Caco-2 (cell line): ENCODE measurements around the gene PSTPIP2. TPM values are rescaled to one million over a fixed set of nuclear protein-coding genes. Genes with fewer than 3 reads are reported as not detected.
A peak's percentile ranks its signal among the peaks of the same experiment; 100 is the strongest.

Source experiments
- BruUV-seq: library from RNA; stranded (reverse); fragments of 400-500 nt; replicated peaks from 2 replicates; lab custom pipeline; 2021; lab: Mats Ljungman, UMichigan
- CTCF ChIA-PET: fragments of 300-600 bp; sonication (Branson Sonifier 250); formaldehyde crosslinking; loops from one replicate; lab custom pipeline; 2022; ENCODE audit warnings: antibody characterized with exemption; lab: Charles Lee
- POLR2A ChIA-PET: fragments of 300-600 bp; sonication (Branson Sonifier 250); formaldehyde crosslinking; loops from one replicate; lab custom pipeline; 2022; ENCODE audit warnings: antibody characterized with exemption; lab: Charles Lee
- DNase-seq, 2 experiments: peaks; one replicate each; pipeline versions ENCODE4 v3.0.0 to v3.0.0-alpha.2; 2020 to 2022
- H3K27me3 ChIP-seq: replicated peaks from 2 replicates; pipeline ENCODE4 v1.6.0; 2011; ENCODE audit warnings: low read length; ENCODE audit not compliant: control insufficient read depth, insufficient read depth
- H3K36me3 ChIP-seq: 2 replicates; pipeline ENCODE4 v1.5.1; 2011; ENCODE audit warnings: low read length; ENCODE audit not compliant: control insufficient read depth, insufficient read depth
- H3K4me1 ChIP-seq: fragments of 250-450 bp; sonication (Bioruptor Pico); 2 replicates; pipeline ENCODE4 v1.5.1; 2020; ENCODE audit warnings: mild to moderate bottlenecking
- H3K4me3 ChIP-seq: 2 replicates; pipeline ENCODE4 v1.5.1; 2011; ENCODE audit warnings: low read depth, mild to moderate bottlenecking, control low read depth, low read length
- H3K9me3 ChIP-seq: fragments of 250-450 bp; sonication (Bioruptor Pico); 2 replicates; pipeline ENCODE4 v1.5.1; 2020; ENCODE audit warnings: mild to moderate bottlenecking, moderate library complexity
- H3K27ac Mint-ChIP-seq: one replicate; pipeline ENCODE4 v1.8.0; 2022; ENCODE audit warnings: mixed read lengths; ENCODE audit not compliant: unreplicated experiment
- H3K27me3 Mint-ChIP-seq: one replicate; pipeline ENCODE4 v1.8.0; 2022; ENCODE audit warnings: mixed read lengths; ENCODE audit not compliant: insufficient read depth, unreplicated experiment
- H3K36me3 Mint-ChIP-seq: one replicate; pipeline ENCODE4 v1.8.0; 2022; ENCODE audit warnings: mild to moderate bottlenecking, mixed read lengths; ENCODE audit not compliant: insufficient read depth, unreplicated experiment
- H3K4me1 Mint-ChIP-seq: one replicate; pipeline ENCODE4 v1.8.0; 2022; ENCODE audit warnings: low read depth, mixed read lengths; ENCODE audit not compliant: unreplicated experiment
- H3K4me3 Mint-ChIP-seq: one replicate; pipeline ENCODE4 v1.8.0; 2022; ENCODE audit warnings: mild to moderate bottlenecking, moderate library complexity, mixed read lengths; ENCODE audit not compliant: unreplicated experiment
- H3K9me3 Mint-ChIP-seq: one replicate; pipeline ENCODE4 v1.8.0; 2022; ENCODE audit warnings: mixed read lengths; ENCODE audit not compliant: unreplicated experiment
- intact Hi-C: fragments of 100-400 bp; cut with micrococcal nuclease; formaldehyde crosslinking; loops from one replicate; pipeline ENCODE4 v1.10.0; 2022; ENCODE audit not compliant: unreplicated experiment
- total RNA-seq: library from RNA; stranded (reverse); gene quantifications from 2 replicates; pipeline ENCODE4 v1.2.3, GENCODE V29; 2022
- TF ChIP-seq, protein P1 (sequence below), 2 experiments: fragments of 200-600 bp in 1 of 2; IDR thresholded peaks; 1 replicate in 1 of 2; 2 replicates in 1 of 2; pipeline versions ENCODE4 v1.5.1 to v1.8.0; 2011 to 2022; ENCODE audit warnings: antibody characterized with exemption in 1 of 2, control low read depth in 1 of 2, inconsistent platforms in 1 of 2, low read depth in 1 of 2, low read length in 1 of 2, mild to moderate bottlenecking in 1 of 2, moderate library complexity in 1 of 2; ENCODE audit not compliant: insufficient read depth in 1 of 2, severe bottlenecking in 1 of 2, unreplicated experiment in 1 of 2

Gene PSTPIP2
- total RNA-seq, 1 experiment from 2014 or later = 13.3 TPM

DNA sequence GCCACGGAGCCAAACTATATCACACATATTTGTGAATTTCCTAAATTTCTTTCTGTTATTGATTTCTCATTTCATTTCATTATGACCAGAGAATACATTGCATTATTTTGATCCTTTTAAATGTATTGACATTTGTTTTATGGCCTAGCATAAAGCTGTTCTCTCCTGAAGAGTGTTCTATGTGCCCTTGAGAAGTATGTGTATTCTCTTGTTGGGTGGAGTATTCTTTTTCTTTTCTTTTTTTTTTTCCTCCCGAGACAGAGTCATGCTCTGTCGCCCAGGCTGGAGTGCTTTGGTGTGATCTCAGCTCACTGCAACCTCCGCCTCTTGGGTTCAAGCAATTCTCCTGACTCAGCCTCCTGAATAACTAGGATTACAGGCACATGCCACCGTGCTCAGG is 37.3 kb upstream of the PSTPIP2 start:
- intact Hi-C loops = no loop called here
- no peak overlapping the region for H3K4me3 Mint-ChIP-seq
- H3K9me3 Mint-ChIP-seq = no peaks in the 10 kb centered on the region
- H3K36me3 Mint-ChIP-seq = peaks cover 14% of the 10 kb centered on the region
- CTCF ChIA-PET = no interaction called here
- no peaks in the 10 kb centered on the region for H3K4me1 Mint-ChIP-seq
- no peak overlapping the region for H3K27ac Mint-ChIP-seq
- BruUV-seq = no TSS peak
- TF ChIP-seq, protein P1, sequence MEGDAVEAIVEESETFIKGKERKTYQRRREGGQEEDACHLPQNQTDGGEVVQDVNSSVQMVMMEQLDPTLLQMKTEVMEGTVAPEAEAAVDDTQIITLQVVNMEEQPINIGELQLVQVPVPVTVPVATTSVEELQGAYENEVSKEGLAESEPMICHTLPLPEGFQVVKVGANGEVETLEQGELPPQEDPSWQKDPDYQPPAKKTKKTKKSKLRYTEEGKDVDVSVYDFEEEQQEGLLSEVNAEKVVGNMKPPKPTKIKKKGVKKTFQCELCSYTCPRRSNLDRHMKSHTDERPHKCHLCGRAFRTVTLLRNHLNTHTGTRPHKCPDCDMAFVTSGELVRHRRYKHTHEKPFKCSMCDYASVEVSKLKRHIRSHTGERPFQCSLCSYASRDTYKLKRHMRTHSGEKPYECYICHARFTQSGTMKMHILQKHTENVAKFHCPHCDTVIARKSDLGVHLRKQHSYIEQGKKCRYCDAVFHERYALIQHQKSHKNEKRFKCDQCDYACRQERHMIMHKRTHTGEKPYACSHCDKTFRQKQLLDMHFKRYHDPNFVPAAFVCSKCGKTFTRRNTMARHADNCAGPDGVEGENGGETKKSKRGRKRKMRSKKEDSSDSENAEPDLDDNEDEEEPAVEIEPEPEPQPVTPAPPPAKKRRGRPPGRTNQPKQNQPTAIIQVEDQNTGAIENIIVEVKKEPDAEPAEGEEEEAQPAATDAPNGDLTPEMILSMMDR (IDR thresholded peaks at IDR 0.05; ENCODE audit: insufficient read depth in 1 of 2, low read depth in 1 of 2, low read length in 1 of 2, severe bottlenecking in 1 of 2, unreplicated experiment in 1 of 2) = no peak
- Histone ChIP-seq H3K4me1 (no peaks in the 10 kb centered on the region), H3K27me3 (no peaks in the 10 kb centered on the region), H3K36me3 (no peaks in the 10 kb centered on the region), H3K9me3 (no peaks in the 10 kb centered on the region), H3K4me3 (no peak overlapping the region)
- H3K27me3 Mint-ChIP-seq = no peaks in the 10 kb centered on the region
- POLR2A ChIA-PET = no interaction called here
- DNase-seq = no peak

DNA sequence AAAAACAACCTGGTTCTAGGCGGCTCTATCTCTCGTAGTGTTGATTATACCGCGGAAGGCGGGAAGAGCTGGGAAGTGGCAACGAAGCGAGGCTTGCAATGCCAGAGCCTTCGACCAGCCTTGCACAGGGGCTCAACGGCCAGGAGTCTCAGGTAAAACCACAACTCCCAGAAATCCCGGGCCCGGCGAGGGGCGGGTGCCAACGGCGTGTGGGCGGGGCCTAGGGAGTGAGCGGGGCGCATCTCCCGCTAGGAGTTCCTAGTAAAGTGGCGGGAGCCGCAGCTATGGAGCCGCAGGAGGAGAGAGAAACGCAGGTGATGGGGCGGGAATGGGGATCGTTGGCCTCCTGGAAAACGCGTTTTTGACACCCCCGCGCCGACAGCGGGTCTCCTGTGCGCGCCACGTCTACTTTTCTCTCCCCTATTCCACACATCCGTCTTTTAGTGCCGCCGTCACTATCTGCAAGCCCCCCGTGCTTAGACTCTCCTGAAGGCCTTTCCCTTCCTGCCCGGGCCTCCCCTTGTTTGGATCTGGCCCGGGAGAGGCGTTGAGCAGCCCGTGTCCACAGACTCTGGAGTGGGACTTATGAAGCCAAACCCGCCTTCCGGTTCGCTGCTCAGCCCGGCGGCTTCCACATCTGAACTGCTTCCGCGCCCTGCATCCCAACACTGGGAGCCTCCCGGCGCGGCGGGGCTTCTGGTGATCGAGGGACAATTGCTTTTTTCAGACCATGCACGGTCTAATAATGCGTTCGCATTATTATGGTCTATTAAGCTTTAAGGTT is 32.3 kb upstream of the PSTPIP2 start, which contains the start of gene HAUS1:
HAUS1 (plus strand) TSS at position 258 of the 784 bp plus-strand sequence; CDS start at position 285, 27 bp downstream.
- peak within 1 kb of the TSS; percentile 83 for H3K4me3 ChIP-seq
- Mint-ChIP-seq H3K4me3 (peak within 1 kb of the TSS; percentile 91), H3K9me3 (no peaks in the 10 kb centered on the region), H3K36me3 (peaks cover 8% of the 10 kb centered on the region), H3K4me1 (no peaks in the 10 kb centered on the region), H3K27ac (peak within 1 kb of the TSS; percentile 75), H3K27me3 (no peaks in the 10 kb centered on the region)
- H3K4me1 ChIP-seq = no peaks in the 10 kb centered on the region
- no peaks in the 10 kb centered on the region for H3K36me3 ChIP-seq
- TSS peak; percentile 33 for BruUV-seq
- no peaks in the 10 kb centered on the region for H3K9me3 ChIP-seq
- ChIA-PET POLR2A (no interaction called here), CTCF (interaction anchor here (0.9 kb wide), 1 partner anchor 69 kb away, joined by 3 read pairs; no protein-coding TSS in a partner anchor)
- DNase-seq = peak; percentile 87 to 88
- no peaks in the 10 kb centered on the region for H3K27me3 ChIP-seq
- TF ChIP-seq, protein P1 (IDR thresholded peaks at IDR 0.05; ENCODE audit: insufficient read depth in 1 of 2, low read depth in 1 of 2, low read length in 1 of 2, severe bottlenecking in 1 of 2, unreplicated experiment in 1 of 2) = no peak
- intact Hi-C loops = no loop called here

DNA sequence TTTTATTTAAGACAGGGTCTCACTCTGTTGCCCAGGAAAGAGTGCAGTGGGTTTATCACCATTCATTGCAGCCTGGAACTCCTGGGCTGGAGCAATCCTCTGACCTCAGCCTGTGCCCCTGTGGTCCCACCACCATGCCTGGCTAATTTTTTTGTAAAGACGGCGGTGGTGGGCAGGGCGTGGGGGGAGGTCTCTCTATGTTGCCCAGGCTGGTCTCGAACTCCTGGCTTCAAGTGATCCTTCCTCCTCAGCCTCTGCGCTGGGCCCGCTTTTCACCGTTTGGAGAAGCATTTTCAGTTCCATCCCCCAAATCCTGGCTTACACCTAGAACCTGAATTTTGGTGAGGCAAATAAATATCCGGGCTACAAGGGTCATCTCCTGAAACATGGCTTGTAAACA is 27.4 kb upstream of the PSTPIP2 start:
- Mint-ChIP-seq H3K4me1 (no peaks in the 10 kb centered on the region), H3K36me3 (peaks cover 2% of the 10 kb centered on the region), H3K4me3 (no peak overlapping the region), H3K9me3 (no peaks in the 10 kb centered on the region), H3K27ac (no peak overlapping the region), H3K27me3 (no peaks in the 10 kb centered on the region)
- intact Hi-C loops = no loop called here
- H3K4me3 ChIP-seq = no peak overlapping the region
- TF ChIP-seq, protein P1 (IDR thresholded peaks at IDR 0.05; ENCODE audit: insufficient read depth in 1 of 2, low read depth in 1 of 2, low read length in 1 of 2, severe bottlenecking in 1 of 2, unreplicated experiment in 1 of 2) = no peak
- no TSS peak for BruUV-seq
- no peaks in the 10 kb centered on the region; the same call in 1 of the 2 replicates for H3K4me1 ChIP-seq
- POLR2A ChIA-PET = no interaction called here
- CTCF ChIA-PET = no interaction called here
- no peaks in the 10 kb centered on the region for H3K27me3 ChIP-seq
- H3K36me3 ChIP-seq = no peaks in the 10 kb centered on the region
- no peaks in the 10 kb centered on the region for H3K9me3 ChIP-seq
- no peak for DNase-seq
